ENCODE results near the gene CARMIL1. TPM values are rescaled to one million over a fixed set of nuclear protein-coding genes. Genes with fewer than 3 reads are reported as not detected.

CARMIL1 gene
- total RNA-seq, 2 donors from 2014 or later, result 28.7 to 31.6 TPM

- peaks cover 45% of the 10 kb centered on the region for H3K27me3 Mint-ChIP-seq (ENCODE audit: insufficient read depth)
- Histone ChIP-seq H3K27ac (ENCODE audit: low read depth, low read length) (no peak overlapping the region), H3K9me3 (ENCODE audit: control insufficient read depth, low read length) (no peaks in the 10 kb centered on the region), H3K9ac (ENCODE audit: extremely low read depth, low read length, poor library complexity, severe bottlenecking) (no peak overlapping the region), H3K36me3 (ENCODE audit: control insufficient read depth, insufficient read depth, low read length) (no peaks in the 10 kb centered on the region), H3K4me3 (ENCODE audit: low read length) (no peak overlapping the region), H3K4me1 (ENCODE audit: control insufficient read depth, insufficient read depth, low read length) (no peaks in the 10 kb centered on the region), H3K27me3 (ENCODE audit: control insufficient read depth, insufficient read depth, low read length, poor library complexity, severe bottlenecking) (peaks cover 12% of the 10 kb centered on the region)
- H3K36me3 Mint-ChIP-seq (ENCODE audit: low read depth), result no peaks in the 10 kb centered on the region
- no peaks in the 10 kb centered on the region for H3K9me3 Mint-ChIP-seq
- no peak overlapping the region for H3K4me3 Mint-ChIP-seq
- WGBS, 2 experiments (ENCODE audit: insufficient coverage in 1 of 2, insufficient read length in 1 of 2), result 90 to 100% methylated on average over 1 to 4 of the region's 4 CpGs
- H3K4me1 Mint-ChIP-seq, result peaks cover 19% of the 10 kb centered on the region
- TF ChIP-seq CTCF (conservative IDR thresholded peaks at IDR 0.05), result no peak
- H3K27ac Mint-ChIP-seq, result no peak overlapping the region
- no peak for DNase-seq
Measured at GRCh38 chr6:25640891-25641290, 361.7 kb downstream of the CARMIL1 start.

GRCh38 chr6:25641377-25641776, 362.2 kb downstream of the CARMIL1 start:
- Histone ChIP-seq H3K27ac (ENCODE audit: low read depth, low read length) (no peak overlapping the region), H3K27me3 (ENCODE audit: control insufficient read depth, insufficient read depth, low read length, poor library complexity, severe bottlenecking) (peaks cover 12% of the 10 kb centered on the region), H3K9me3 (ENCODE audit: control insufficient read depth, low read length) (no peaks in the 10 kb centered on the region), H3K4me3 (ENCODE audit: low read length) (no peak overlapping the region), H3K36me3 (ENCODE audit: control insufficient read depth, insufficient read depth, low read length) (no peaks in the 10 kb centered on the region), H3K9ac (ENCODE audit: extremely low read depth, low read length, poor library complexity, severe bottlenecking) (no peak overlapping the region), H3K4me1 (ENCODE audit: control insufficient read depth, insufficient read depth, low read length) (no peaks in the 10 kb centered on the region)
- TF ChIP-seq CTCF (conservative IDR thresholded peaks at IDR 0.05), result no peak
- Mint-ChIP-seq H3K4me1 (peaks cover 15% of the 10 kb centered on the region), H3K36me3 (ENCODE audit: low read depth) (no peaks in the 10 kb centered on the region), H3K4me3 (no peak overlapping the region), H3K27me3 (ENCODE audit: insufficient read depth) (peaks cover 45% of the 10 kb centered on the region), H3K27ac (no peak overlapping the region), H3K9me3 (no peaks in the 10 kb centered on the region)
- 67 to 88% methylated on average over 5 of the region's 5 CpGs for WGBS, 2 experiments (ENCODE audit: insufficient coverage in 1 of 2, insufficient read length in 1 of 2)
- DNase-seq, result no peak

DNA sequence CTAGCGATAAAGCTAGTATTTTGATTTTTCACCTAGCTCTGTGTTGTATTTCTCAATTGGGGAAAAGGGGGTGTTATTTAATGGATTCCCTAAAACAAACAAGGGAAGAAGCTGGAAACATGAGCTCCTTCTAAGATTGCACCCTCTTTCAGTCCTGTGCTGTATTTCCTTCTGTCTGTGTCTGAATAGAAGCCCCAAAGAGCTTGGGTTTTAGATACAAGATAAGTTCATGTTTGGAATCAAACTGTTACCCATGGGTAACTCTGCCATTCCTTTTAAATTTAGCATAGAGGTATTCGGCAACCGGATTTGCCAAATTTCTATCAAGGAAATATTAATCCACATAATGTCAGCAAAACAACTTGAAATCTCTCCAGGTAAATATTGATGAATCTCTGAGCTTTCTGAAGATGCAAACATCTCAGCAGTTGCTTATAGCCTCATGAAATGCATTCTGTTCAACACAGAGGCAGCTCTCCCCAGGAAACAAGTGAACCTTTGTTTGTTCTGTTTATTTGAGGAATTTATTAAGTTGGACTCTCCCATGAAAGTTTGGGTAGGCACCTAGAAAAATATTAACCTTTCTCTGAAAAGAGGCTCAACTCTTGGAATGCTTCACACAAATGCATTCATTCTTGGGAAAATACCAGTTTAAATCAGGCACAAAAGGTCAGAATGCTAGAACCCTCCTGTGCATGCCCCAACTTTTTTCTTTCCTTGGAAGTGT, 362.9 kb downstream of the CARMIL1 start:
- peaks cover 12% of the 10 kb centered on the region for H3K27me3 ChIP-seq (ENCODE audit: control insufficient read depth, insufficient read depth, low read length, poor library complexity, severe bottlenecking)

More for the DNA sequence above, 362.9 kb downstream of the CARMIL1 start:
- TF ChIP-seq CTCF (conservative IDR thresholded peaks at IDR 0.05), result no peak
- Histone ChIP-seq H3K36me3 (ENCODE audit: control insufficient read depth, insufficient read depth, low read length) (no peaks in the 10 kb centered on the region), H3K9me3 (ENCODE audit: control insufficient read depth, low read length) (no peaks in the 10 kb centered on the region), H3K4me3 (ENCODE audit: low read length) (no peak overlapping the region), H3K4me1 (ENCODE audit: control insufficient read depth, insufficient read depth, low read length) (no peaks in the 10 kb centered on the region), H3K27ac (ENCODE audit: low read depth, low read length) (no peak overlapping the region), H3K9ac (ENCODE audit: extremely low read depth, low read length, poor library complexity, severe bottlenecking) (no peak overlapping the region)
- Mint-ChIP-seq H3K27me3 (ENCODE audit: insufficient read depth) (peaks cover 45% of the 10 kb centered on the region), H3K4me3 (no peak overlapping the region), H3K9me3 (no peaks in the 10 kb centered on the region), H3K27ac (no peak overlapping the region), H3K4me1 (peaks cover 12% of the 10 kb centered on the region), H3K36me3 (ENCODE audit: low read depth) (no peaks in the 10 kb centered on the region)
- no peak for DNase-seq
- 94 to 100% methylated on average over 2 to 3 of the region's 3 CpGs for WGBS, 2 experiments (ENCODE audit: insufficient coverage in 1 of 2, insufficient read length in 1 of 2)

All from endodermal cell (in vitro differentiated cells).